ENCODE results near the gene PDE4B. TPM values are rescaled to one million over a fixed set of nuclear protein-coding genes. Genes with fewer than 3 reads are reported as not detected.

The PDE4B gene
- total and polyA plus RNA-seq, 10 of the 15 experiments (the other 5 are each of a cell fraction or from before 2014, with no cell fraction given), result 3.0 to 13.2 (median 5.7) TPM

DNA sequence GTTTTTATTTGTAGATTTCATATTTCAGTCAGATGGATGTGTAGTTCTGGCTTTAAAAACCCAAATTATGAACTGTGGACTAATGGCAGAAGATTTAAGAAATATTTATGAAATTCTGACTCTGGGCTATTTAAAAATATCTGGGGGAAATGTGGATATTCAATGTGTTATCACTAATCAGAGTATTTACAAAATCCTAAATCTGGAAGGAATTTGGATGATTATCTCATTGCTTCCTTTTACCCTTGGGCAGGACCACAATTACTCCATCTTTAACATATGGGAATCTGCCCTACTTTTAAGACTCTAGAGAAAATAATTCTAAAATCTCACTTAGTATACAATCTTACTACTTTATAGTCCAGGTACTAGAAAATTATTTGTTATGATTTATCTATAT is 203.2 kb downstream of the PDE4B start:
- H3K9ac ChIP-seq (ENCODE audit: control insufficient read depth, insufficient read depth, low read length), result no peak overlapping the region
- SMC1A ChIA-PET (ENCODE audit: uncharacterized antibody, unreplicated experiment), result no interaction called here
- H3K27ac ChIP-seq (ENCODE audit: control insufficient read depth, insufficient read depth), result no peak overlapping the region
- CTCF ChIA-PET, result no interaction called here
- no peaks in the 10 kb centered on the region for H3K36me3 ChIP-seq (ENCODE audit: control insufficient read depth in 2 of 2, insufficient read depth in 2 of 2, low read length in 1 of 2)
- intact Hi-C loops (cut with micrococcal nuclease; ENCODE audit: unreplicated experiment), result no loop called here
- no TSS peak for BruUV-seq (replicated peaks)
- H3K4me3 ChIP-seq, result no peak overlapping the region
- RAD21 ChIA-PET (ENCODE audit: unreplicated experiment), result no interaction called here
- DNase-seq (ENCODE audit: low read depth, low spot score), result no peak
- H3K27me3 ChIP-seq (replicated peaks in 1 of 2; ENCODE audit: control insufficient read depth in 2 of 2, insufficient read depth in 2 of 2, low read length in 1 of 2), result no peaks in the 10 kb centered on the region
- POLR2A ChIA-PET, result no interaction called here
- H3K4me1 ChIP-seq (ENCODE audit: control insufficient read depth, insufficient read depth, low read length), result no peaks in the 10 kb centered on the region
- no peak for ATAC-seq
- no peaks in the 10 kb centered on the region for H3K9me3 ChIP-seq (replicated peaks; ENCODE audit: control insufficient read depth, insufficient read depth, low read length)
- in situ Hi-C loops (cut with MboI), result no loop called here
- no peak overlapping the region for H3K4me2 ChIP-seq (ENCODE audit: control insufficient read depth, insufficient read depth)
- no peak for FAIRE-seq
- H4K20me1 ChIP-seq (ENCODE audit: control insufficient read depth, insufficient read depth), result no peaks in the 10 kb centered on the region
- H2AFZ ChIP-seq (ENCODE audit: control insufficient read depth, low read depth, low read length), result no peak overlapping the region
- no peaks in the 10 kb centered on the region for H3K79me2 ChIP-seq (ENCODE audit: control insufficient read depth, insufficient read depth, low read length)
- TF ChIP-seq RCOR1 (conservative IDR thresholded peaks at IDR 0.05; ENCODE audit: low read depth, low read length) (no peak), TAF1 (IDR thresholded peaks at IDR 0.05; ENCODE audit: borderline replicate concordance, low read depth, low read length) (no peak), WRNIP1 (IDR thresholded peaks at IDR 0.05; ENCODE audit: borderline replicate concordance, low read depth, low read length) (no peak), SMAD5 (IDR thresholded peaks at IDR 0.05; ENCODE audit: low read depth) (no peak), POLR2AphosphoS5 (IDR thresholded peaks at IDR 0.05; ENCODE audit: low read length) (no peak), NFXL1 (IDR thresholded peaks at IDR 0.05; ENCODE audit: borderline replicate concordance) (no peak), SREBF1 (IDR thresholded peaks at IDR 0.05; ENCODE audit: low read length) (no peak), TARDBP (IDR thresholded peaks at IDR 0.05; ENCODE audit: borderline replicate concordance) (no peak), TCF3 (IDR thresholded peaks at IDR 0.05; ENCODE audit: borderline replicate concordance, insufficient read depth, low read depth, low read length) (no peak)
- TF ChIP-seq, protein P1, sequence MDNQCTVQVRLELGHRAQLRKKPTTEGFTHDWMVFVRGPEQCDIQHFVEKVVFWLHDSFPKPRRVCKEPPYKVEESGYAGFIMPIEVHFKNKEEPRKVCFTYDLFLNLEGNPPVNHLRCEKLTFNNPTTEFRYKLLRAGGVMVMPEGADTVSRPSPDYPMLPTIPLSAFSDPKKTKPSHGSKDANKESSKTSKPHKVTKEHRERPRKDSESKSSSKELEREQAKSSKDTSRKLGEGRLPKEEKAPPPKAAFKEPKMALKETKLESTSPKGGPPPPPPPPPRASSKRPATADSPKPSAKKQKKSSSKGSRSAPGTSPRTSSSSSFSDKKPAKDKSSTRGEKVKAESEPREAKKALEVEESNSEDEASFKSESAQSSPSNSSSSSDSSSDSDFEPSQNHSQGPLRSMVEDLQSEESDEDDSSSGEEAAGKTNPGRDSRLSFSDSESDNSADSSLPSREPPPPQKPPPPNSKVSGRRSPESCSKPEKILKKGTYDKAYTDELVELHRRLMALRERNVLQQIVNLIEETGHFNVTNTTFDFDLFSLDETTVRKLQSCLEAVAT (IDR thresholded peaks at IDR 0.05), result no peak
- TF ChIP-seq, protein P2, sequence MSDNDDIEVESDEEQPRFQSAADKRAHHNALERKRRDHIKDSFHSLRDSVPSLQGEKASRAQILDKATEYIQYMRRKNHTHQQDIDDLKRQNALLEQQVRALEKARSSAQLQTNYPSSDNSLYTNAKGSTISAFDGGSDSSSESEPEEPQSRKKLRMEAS (IDR thresholded peaks at IDR 0.05; ENCODE audit: low read depth, low read length), result no peak
- TF ChIP-seq, protein P3, sequence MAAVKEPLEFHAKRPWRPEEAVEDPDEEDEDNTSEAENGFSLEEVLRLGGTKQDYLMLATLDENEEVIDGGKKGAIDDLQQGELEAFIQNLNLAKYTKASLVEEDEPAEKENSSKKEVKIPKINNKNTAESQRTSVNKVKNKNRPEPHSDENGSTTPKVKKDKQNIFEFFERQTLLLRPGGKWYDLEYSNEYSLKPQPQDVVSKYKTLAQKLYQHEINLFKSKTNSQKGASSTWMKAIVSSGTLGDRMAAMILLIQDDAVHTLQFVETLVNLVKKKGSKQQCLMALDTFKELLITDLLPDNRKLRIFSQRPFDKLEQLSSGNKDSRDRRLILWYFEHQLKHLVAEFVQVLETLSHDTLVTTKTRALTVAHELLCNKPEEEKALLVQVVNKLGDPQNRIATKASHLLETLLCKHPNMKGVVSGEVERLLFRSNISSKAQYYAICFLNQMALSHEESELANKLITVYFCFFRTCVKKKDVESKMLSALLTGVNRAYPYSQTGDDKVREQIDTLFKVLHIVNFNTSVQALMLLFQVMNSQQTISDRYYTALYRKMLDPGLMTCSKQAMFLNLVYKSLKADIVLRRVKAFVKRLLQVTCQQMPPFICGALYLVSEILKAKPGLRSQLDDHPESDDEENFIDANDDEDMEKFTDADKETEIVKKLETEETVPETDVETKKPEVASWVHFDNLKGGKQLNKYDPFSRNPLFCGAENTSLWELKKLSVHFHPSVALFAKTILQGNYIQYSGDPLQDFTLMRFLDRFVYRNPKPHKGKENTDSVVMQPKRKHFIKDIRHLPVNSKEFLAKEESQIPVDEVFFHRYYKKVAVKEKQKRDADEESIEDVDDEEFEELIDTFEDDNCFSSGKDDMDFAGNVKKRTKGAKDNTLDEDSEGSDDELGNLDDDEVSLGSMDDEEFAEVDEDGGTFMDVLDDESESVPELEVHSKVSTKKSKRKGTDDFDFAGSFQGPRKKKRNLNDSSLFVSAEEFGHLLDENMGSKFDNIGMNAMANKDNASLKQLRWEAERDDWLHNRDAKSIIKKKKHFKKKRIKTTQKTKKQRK (IDR thresholded peaks at IDR 0.05; ENCODE audit: low read depth, low read length), result no peak
- TF ChIP-seq, protein P4, sequence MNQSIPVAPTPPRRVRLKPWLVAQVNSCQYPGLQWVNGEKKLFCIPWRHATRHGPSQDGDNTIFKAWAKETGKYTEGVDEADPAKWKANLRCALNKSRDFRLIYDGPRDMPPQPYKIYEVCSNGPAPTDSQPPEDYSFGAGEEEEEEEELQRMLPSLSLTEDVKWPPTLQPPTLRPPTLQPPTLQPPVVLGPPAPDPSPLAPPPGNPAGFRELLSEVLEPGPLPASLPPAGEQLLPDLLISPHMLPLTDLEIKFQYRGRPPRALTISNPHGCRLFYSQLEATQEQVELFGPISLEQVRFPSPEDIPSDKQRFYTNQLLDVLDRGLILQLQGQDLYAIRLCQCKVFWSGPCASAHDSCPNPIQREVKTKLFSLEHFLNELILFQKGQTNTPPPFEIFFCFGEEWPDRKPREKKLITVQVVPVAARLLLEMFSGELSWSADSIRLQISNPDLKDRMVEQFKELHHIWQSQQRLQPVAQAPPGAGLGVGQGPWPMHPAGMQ (IDR thresholded peaks at IDR 0.05; ENCODE audit: borderline replicate concordance), result no peak

All from GM12878 (cell line).